AG09319 (cell line): ENCODE data around the gene SLC22A14.
"Not testable (repeated sequence)": the region's sequence is repeated elsewhere in the genome, so short reads cannot be mapped to it uniquely, and the experiment has no call there.

Experiments used
- DNase-seq: peaks from one replicate; pipeline ENCODE4 v3.0.0-alpha.2; 2010; ENCODE audit warnings: low read depth; ENCODE audit errors: extremely low read depth
- CTCF ChIP-seq: IDR thresholded peaks from 2 replicates; pipeline ENCODE4 v1.5.1; 2011; ENCODE audit warnings: low read depth, mild to moderate bottlenecking, inconsistent platforms, low read length, moderate library complexity

SLC22A14 gene

GRCh38 chr3:38278841-38279240 is 3.3 kb upstream of the SLC22A14 start:
- no peak for TF ChIP-seq CTCF
- no peak for DNase-seq

GRCh38 chr3:38283810-38284755 is 2.0 kb downstream of the SLC22A14 start:
- peak; percentile 64 for DNase-seq
- TF ChIP-seq CTCF = no peak; the same call in 1 of the 2 replicates

GRCh38 chr3:38284756-38285150 is 2.7 kb downstream of the SLC22A14 start:
- TF ChIP-seq CTCF = no peak
- no peak for DNase-seq

- not testable (repeated sequence) for DNase-seq
Observed at GRCh38 chr3:38289286-38290217, 7.5 kb downstream of the SLC22A14 start.

GRCh38 chr3:38297053-38297452 is 15.0 kb downstream of the SLC22A14 start:
- DNase-seq = not testable (repeated sequence)

- no peak for DNase-seq
- no peak for TF ChIP-seq CTCF
Observed at GRCh38 chr3:38297537-38297936, 15.4 kb downstream of the SLC22A14 start.

- peak; percentile 40 for TF ChIP-seq CTCF
- no peak for DNase-seq
Observed at GRCh38 chr3:38297947-38298711, 16.0 kb downstream of the SLC22A14 start.

- DNase-seq = no peak
- no peak for TF ChIP-seq CTCF
Observed at GRCh38 chr3:38306941-38307340, 24.8 kb downstream of the SLC22A14 start.
